DND-41 (cell line): Measurements from ENCODE around the gene FARP1.

Experiments
- ATAC-seq: fragments of 200-7000 bp; cut with Tn5 transposase; 3 replicates; pipeline ENCODE4 v1.9.1; 2021; ENCODE audit warnings: low read depth; ENCODE audit not compliant: insufficient read depth
- DNase-seq: peaks from one replicate; pipeline ENCODE4 v3.0.0-alpha.2; 2020
- H2AFZ ChIP-seq: 2 replicates; pipeline ENCODE4 v1.6.0; 2012; ENCODE audit warnings: low read depth, low read length
- H3K27ac ChIP-seq: 2 replicates; pipeline ENCODE4 v1.5.1; 2012; ENCODE audit warnings: low read length, inconsistent platforms
- H3K27me3 ChIP-seq: fragments of 200-600 bp; sonication (generic); 2 replicates; pipeline ENCODE4 v1.6.0; 2012; ENCODE audit warnings: low read length, mild to moderate bottlenecking, inconsistent platforms; ENCODE audit not compliant: insufficient read depth, poor library complexity
- H3K36me3 ChIP-seq: 2 replicates; pipeline ENCODE4 v1.5.1; 2012; ENCODE audit warnings: low read length, inconsistent platforms; ENCODE audit not compliant: insufficient read depth
- H3K4me1 ChIP-seq: 2 replicates; pipeline ENCODE4 v1.5.1; 2012; ENCODE audit warnings: mild to moderate bottlenecking, low read length; ENCODE audit not compliant: insufficient read depth
- H3K4me2 ChIP-seq: 2 replicates; pipeline ENCODE4 v1.6.0; 2012; ENCODE audit warnings: mild to moderate bottlenecking, moderate library complexity, low read length, inconsistent platforms; ENCODE audit not compliant: insufficient read depth
- H3K4me3 ChIP-seq, 2 experiments: fragments of 200-600 bp in 1 of 2; shearing (Covaris generic) in 1 of 2; 2 replicates each; pipeline ENCODE4 v1.5.1; 2012 to 2016; ENCODE audit warnings: inconsistent platforms in 2 of 2, low read length in 2 of 2, mild to moderate bottlenecking in 2 of 2, low read depth in 1 of 2, moderate library complexity in 1 of 2
- H3K79me2 ChIP-seq: 2 replicates; pipeline ENCODE4 v1.6.0; 2012; ENCODE audit warnings: low read length, inconsistent platforms; ENCODE audit not compliant: insufficient read depth
- H3K9ac ChIP-seq: 2 replicates; pipeline ENCODE4 v1.6.0; 2012; ENCODE audit warnings: low read depth, mild to moderate bottlenecking, inconsistent platforms, low read length, moderate library complexity
- H3K9me3 ChIP-seq: 2 replicates; pipeline ENCODE4 v1.5.1; 2012; ENCODE audit warnings: low read length, moderate library complexity, mild to moderate bottlenecking, inconsistent platforms; ENCODE audit not compliant: insufficient read depth, severe bottlenecking
- H4K20me1 ChIP-seq: 2 replicates; pipeline ENCODE4 v1.6.0; 2012; ENCODE audit warnings: low read length; ENCODE audit not compliant: insufficient read depth
- CTCF ChIP-seq: IDR thresholded peaks from 2 replicates; pipeline ENCODE4 v1.5.1; 2012; ENCODE audit warnings: borderline replicate concordance, low read length, moderate library complexity, mild to moderate bottlenecking; ENCODE audit not compliant: poor library complexity, severe bottlenecking; ENCODE audit errors: extremely low read depth
- EZH2 ChIP-seq: IDR thresholded peaks from 3 replicates; pipeline ENCODE4 v1.6.1; 2012; ENCODE audit warnings: borderline replicate concordance, low read depth, mild to moderate bottlenecking, moderate library complexity, low read length, inconsistent platforms; ENCODE audit not compliant: severe bottlenecking

Gene FARP1

GRCh38 chr13:98297745-98298144, 154.9 kb downstream of the FARP1 start:
- no peaks in the 10 kb centered on the region for H3K4me1 ChIP-seq
- TF ChIP-seq EZH2, result no peak

GRCh38 chr13:98298599-98298998, 155.7 kb downstream of the FARP1 start:
- DNase-seq, result no peak
- no peak for TF ChIP-seq CTCF
- TF ChIP-seq EZH2, result no peak

More at GRCh38 chr13:98297745-98298144, 154.9 kb downstream of the FARP1 start:
- DNase-seq (no peak), ATAC-seq (no peak)
- H4K20me1 ChIP-seq, result no peaks in the 10 kb centered on the region
- no peaks in the 10 kb centered on the region for H3K9me3 ChIP-seq
- no peak overlapping the region for H3K9ac ChIP-seq
- H2AFZ ChIP-seq, result no peak overlapping the region
- no peaks in the 10 kb centered on the region for H3K36me3 ChIP-seq
- no peak overlapping the region for H3K27ac ChIP-seq
- H3K27me3 ChIP-seq, result peaks cover 12% of the 10 kb centered on the region
- no peak overlapping the region for H3K4me2 ChIP-seq
- no peaks in the 10 kb centered on the region for H3K79me2 ChIP-seq
- H3K4me3 ChIP-seq, result no peak overlapping the region

GRCh38 chr13:98299235-98299965, 156.5 kb downstream of the FARP1 start:
- Histone ChIP-seq H3K27ac (no peak overlapping the region), H3K4me1 (no peaks in the 10 kb centered on the region), H2AFZ (no peak overlapping the region), H3K36me3 (no peaks in the 10 kb centered on the region), H3K79me2 (no peaks in the 10 kb centered on the region), H3K9me3 (no peaks in the 10 kb centered on the region), H4K20me1 (no peaks in the 10 kb centered on the region), H3K4me2 (no peak overlapping the region), H3K27me3 (peaks cover 13% of the 10 kb centered on the region), H3K9ac (no peak overlapping the region), H3K4me3 (no peak overlapping the region)
- DNase-seq (no peak), ATAC-seq (no peak)
- no peak for TF ChIP-seq CTCF
- no peak for TF ChIP-seq EZH2

More at GRCh38 chr13:98298599-98298998, 155.7 kb downstream of the FARP1 start:
- no peaks in the 10 kb centered on the region for H4K20me1 ChIP-seq
- no peaks in the 10 kb centered on the region for H3K9me3 ChIP-seq
- H3K36me3 ChIP-seq, result no peaks in the 10 kb centered on the region
- peaks cover 13% of the 10 kb centered on the region for H3K27me3 ChIP-seq
- ATAC-seq, result no peak
- no peak overlapping the region for H3K4me3 ChIP-seq
- no peak overlapping the region for H3K4me2 ChIP-seq
- H3K9ac ChIP-seq, result no peak overlapping the region
- H2AFZ ChIP-seq, result no peak overlapping the region
- H3K4me1 ChIP-seq, result no peaks in the 10 kb centered on the region
- H3K79me2 ChIP-seq, result no peaks in the 10 kb centered on the region
- no peak overlapping the region for H3K27ac ChIP-seq

- Histone ChIP-seq H3K27ac (no peak overlapping the region), H3K36me3 (no peaks in the 10 kb centered on the region), H2AFZ (no peak overlapping the region), H4K20me1 (no peaks in the 10 kb centered on the region), H3K9ac (no peak overlapping the region), H3K79me2 (no peaks in the 10 kb centered on the region), H3K9me3 (no peaks in the 10 kb centered on the region), H3K4me2 (no peak overlapping the region), H3K4me1 (no peaks in the 10 kb centered on the region), H3K27me3 (peaks cover 13% of the 10 kb centered on the region), H3K4me3 (no peak overlapping the region)
- DNase-seq, result no peak
- TF ChIP-seq CTCF (no peak), EZH2 (no peak)
- ATAC-seq, result no peak
Measured at GRCh38 chr13:98299966-98300350, 157.1 kb downstream of the FARP1 start.
